Endothelial cell of umbilical vein (primary cell): ENCODE results near the gene PPP5C. TPM values are rescaled to one million over a fixed set of nuclear protein-coding genes. Genes with fewer than 3 reads are reported as not detected.

Source experiments
- BruUV-seq: library from RNA; stranded (reverse); fragments of 400-500 nt; replicated peaks from 2 replicates; lab custom pipeline; 2021; lab: Mats Ljungman, UMichigan
- CTCF ChIA-PET: fragments of 300-600, 350-600 bp; sonication (Branson Sonifier 250); formaldehyde crosslinking; loops from one replicate; lab custom pipeline; 2021; ENCODE audit warnings: antibody characterized with exemption, inconsistent platforms; lab: Charles Lee
- POLR2A ChIA-PET: fragments of 300-600, 350-600 bp; sonication (Branson Sonifier 250); formaldehyde crosslinking; loops from one replicate; lab custom pipeline; 2021; ENCODE audit warnings: antibody characterized with exemption, inconsistent platforms; lab: Charles Lee
- DNase-seq: peaks from one replicate; pipeline ENCODE4 v3.0.0-alpha.2; 2011; ENCODE audit warnings: low read depth, low spot score
- FAIRE-seq: peaks from 2 replicates; lab custom pipeline; 2011; peaks lifted over from hg19 to GRCh38; lab: Jason Lieb, UNC
- H2AFZ ChIP-seq: 2 replicates; pipeline ENCODE4 v1.6.0; 2012; ENCODE audit warnings: low read depth, low read length, control low read depth, inconsistent platforms
- H3K27ac ChIP-seq: 2 replicates; pipeline ENCODE4 v1.5.1; 2011; ENCODE audit warnings: low read depth, mild to moderate bottlenecking, control low read depth, low read length, moderate library complexity; ENCODE audit not compliant: insufficient read depth
- H3K27me3 ChIP-seq, 2 experiments: 2 replicates each; pipeline versions ENCODE4 v1.6.0 to v1.6.1; 2011; ENCODE audit warnings: low read length in 2 of 2, mixed read lengths in 1 of 2; ENCODE audit not compliant: control insufficient read depth in 2 of 2, insufficient read depth in 2 of 2
- H3K36me3 ChIP-seq, 2 experiments: 2 replicates in 1 of 2; 3 replicates in 1 of 2; pipeline ENCODE4 v1.5.1; 2011; ENCODE audit warnings: low read length in 2 of 2, mild to moderate bottlenecking in 1 of 2, moderate library complexity in 1 of 2; ENCODE audit not compliant: control insufficient read depth in 2 of 2, insufficient read depth in 2 of 2; ENCODE audit errors: extremely low read depth in 1 of 2
- H3K4me1 ChIP-seq: 3 replicates; pipeline ENCODE4 v1.5.1; 2011; ENCODE audit warnings: mild to moderate bottlenecking, low read length; ENCODE audit not compliant: control insufficient read depth, insufficient read depth; ENCODE audit errors: extremely low read depth
- H3K4me2 ChIP-seq: 2 replicates; pipeline ENCODE4 v1.6.1; 2011; ENCODE audit warnings: low read length, control low read depth, mixed read lengths; ENCODE audit not compliant: insufficient read depth
- H3K4me3 ChIP-seq, 3 experiments: fragments of 200-600 bp in 1 of 3; sonication (generic), shearing (Covaris generic) in 1 of 3; replicated peaks in 1 of 3; 2 replicates each; pipeline ENCODE4 v1.5.1; 2011 to 2016; ENCODE audit warnings: control low read depth in 3 of 3, low read length in 3 of 3, mild to moderate bottlenecking in 2 of 3, inconsistent platforms in 1 of 3, low read depth in 1 of 3, moderate library complexity in 1 of 3; ENCODE audit not compliant: insufficient read depth in 1 of 3
- H3K79me2 ChIP-seq: 2 replicates; pipeline ENCODE4 v1.6.0; 2012; ENCODE audit warnings: low read length, inconsistent platforms; ENCODE audit not compliant: control insufficient read depth, insufficient read depth
- H3K9ac ChIP-seq: replicated peaks from 2 replicates; pipeline ENCODE3; 2011; ENCODE audit warnings: low read length, control low read depth; ENCODE audit not compliant: insufficient read depth; ENCODE audit errors: extremely low read depth
- H3K9me1 ChIP-seq: replicated peaks from 3 replicates; pipeline ENCODE4 v1.6.0; 2011; ENCODE audit warnings: mild to moderate bottlenecking, low read length; ENCODE audit not compliant: control insufficient read depth, insufficient read depth; ENCODE audit errors: extremely low read depth
- H3K9me3 ChIP-seq: replicated peaks from 2 replicates; pipeline ENCODE4 v1.5.1; 2012; ENCODE audit warnings: low read length, inconsistent platforms; ENCODE audit not compliant: control insufficient read depth, insufficient read depth
- H4K20me1 ChIP-seq: replicated peaks from 2 replicates; pipeline ENCODE3; 2011; ENCODE audit warnings: mild to moderate bottlenecking, low read length; ENCODE audit not compliant: control insufficient read depth, insufficient read depth; ENCODE audit errors: extremely low read depth
- CTCF ChIP-seq, 2 donors: IDR thresholded peaks; 1 replicate in 1 of 2; 2 replicates in 1 of 2; pipeline ENCODE4 v1.5.1; 2011; ENCODE audit warnings: low read length in 2 of 2, mild to moderate bottlenecking in 2 of 2, moderate library complexity in 2 of 2, control low read depth in 1 of 2, inconsistent platforms in 1 of 2, low read depth in 1 of 2; ENCODE audit not compliant: insufficient read depth in 1 of 2; ENCODE audit errors: extremely low read depth in 1 of 2
- EZH2 ChIP-seq: IDR thresholded peaks from 2 replicates; pipeline ENCODE4 v1.6.1; 2012; ENCODE audit warnings: borderline replicate concordance, low read depth, mild to moderate bottlenecking, moderate library complexity, low read length, inconsistent platforms; ENCODE audit not compliant: severe bottlenecking
- FOS ChIP-seq: IDR thresholded peaks from 2 replicates; pipeline ENCODE4 v1.6.1; 2011; ENCODE audit warnings: mild to moderate bottlenecking, low read length, moderate library complexity, borderline replicate concordance; ENCODE audit not compliant: insufficient read depth
- GATA2 ChIP-seq: IDR thresholded peaks from 2 replicates; pipeline ENCODE4 v1.7.0; 2011; ENCODE audit warnings: low read depth, mild to moderate bottlenecking, moderate library complexity, mixed read lengths, low read length; ENCODE audit not compliant: insufficient read length, insufficient read depth
- POLR2A ChIP-seq: IDR thresholded peaks from 2 replicates; pipeline ENCODE4 v1.6.1; 2012; ENCODE audit warnings: low read depth, mild to moderate bottlenecking, control low read depth, low read length
- dilution Hi-C: fragments of 300-500 bp; cut with MboI; formaldehyde crosslinking; loops from one replicate; pipeline ENCODE4 v1.15.0; 2019; ENCODE audit warnings: low sequenced_read_pairs; ENCODE audit not compliant: extremely low pct_ligation_motif_present
- intact Hi-C: fragments of 100-400 bp; cut with micrococcal nuclease; formaldehyde crosslinking; loops from one replicate; pipeline ENCODE4 v1.10.0; 2022
- polyA plus RNA-seq, 4 experiments: library from polyadenylated mRNA; depleted of rRNA in 3 of 4; stranded (reverse) in 3 of 4; unstranded in 1 of 4; fragments of >200 nt; gene quantifications; 2 replicates each; pipeline versions ENCODE4 v1.2.1 to v1.2.3, GENCODE V29; 2011 to 2012; ENCODE audit warnings: missing spikeins in 1 of 4
- total RNA-seq: library from RNA; stranded (reverse); gene quantifications from 2 replicates; pipeline ENCODE4 v1.2.3, GENCODE V29; 2021
- TF ChIP-seq, protein P1 (sequence below): IDR thresholded peaks from 2 replicates; pipeline ENCODE4 v1.6.1; 2011; ENCODE audit not compliant: insufficient read depth, insufficient read length

Gene PPP5C
- total and polyA plus RNA-seq, 2 donors (not counting 3 experiments of a cell fraction or from before 2014, with no cell fraction given): 114 to 172 TPM

DNA sequence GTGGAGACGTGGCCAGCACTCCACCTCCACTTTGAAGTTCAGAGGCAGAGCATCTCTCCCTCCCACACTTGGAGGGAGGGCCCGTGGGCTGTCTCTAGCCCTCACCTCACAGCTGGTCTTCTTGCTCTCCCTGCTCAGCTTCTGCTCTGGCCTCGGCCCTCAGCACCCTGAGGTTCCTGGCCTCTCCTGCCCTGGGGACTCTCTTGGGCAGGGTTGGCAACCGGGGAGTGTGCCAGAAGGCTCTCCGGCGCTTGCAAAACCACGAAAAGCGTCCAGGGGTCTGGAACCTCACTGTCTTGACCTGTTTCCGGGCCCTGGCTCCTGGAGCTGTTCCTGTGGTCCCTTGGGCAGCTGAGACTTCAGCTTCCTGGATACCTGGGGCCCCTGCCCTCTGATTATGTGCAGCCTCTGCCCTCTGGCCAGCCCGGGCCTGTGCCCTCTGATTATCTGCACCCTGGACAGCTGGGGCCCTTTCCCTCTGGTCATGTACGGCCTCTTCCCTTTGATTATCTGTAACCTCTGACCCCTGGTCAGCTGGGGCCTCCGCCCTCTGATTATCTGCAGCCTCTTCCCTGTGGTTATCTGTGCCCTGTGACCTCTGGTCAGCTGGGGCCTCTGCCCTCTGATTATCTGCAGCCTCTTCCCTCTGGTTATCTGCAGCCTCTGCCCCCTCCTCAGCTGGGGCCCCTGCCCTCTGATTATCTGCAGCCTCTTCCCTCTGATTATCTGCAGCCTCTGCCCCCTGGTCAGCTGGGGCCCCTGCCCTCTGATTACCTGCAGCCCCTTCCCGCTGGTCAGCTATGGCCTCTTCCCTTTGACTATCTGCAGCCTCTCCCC lies 64.4 kb downstream of the PPP5C start:
- CTCF ChIA-PET: interaction anchor here (0.6 to 0.9 kb wide), 2 partner anchors 9 to 11 kb away, joined by 3 to 4 read pairs; no protein-coding TSS in a partner anchor
- intact Hi-C loops: no loop called here
- POLR2A ChIA-PET: no interaction called here
- BruUV-seq: no TSS peak
- dilution Hi-C loops: no loop called here
- Histone ChIP-seq H3K4me1 (no peaks in the 10 kb centered on the region), H3K9me3 (no peaks in the 10 kb centered on the region), H3K9ac (no peak overlapping the region), H3K4me3 (no peak overlapping the region), H3K4me2 (no peak overlapping the region), H3K9me1 (no peaks in the 10 kb centered on the region), H3K79me2 (no peaks in the 10 kb centered on the region), H3K27ac (no peak overlapping the region), H3K36me3 (no peaks in the 10 kb centered on the region), H3K27me3 (peaks cover 26 to 46% of the 10 kb centered on the region in 2 experiments), H2AFZ (no peak overlapping the region), H4K20me1 (no peaks in the 10 kb centered on the region)
- DNase-seq (no peak), FAIRE-seq (no peak)
- TF ChIP-seq CTCF (IDR thresholded peaks at IDR 0.05; ENCODE audit: extremely low read depth in 1 of 2, insufficient read depth in 1 of 2, low read depth in 1 of 2, low read length in 2 of 2) (no peak), FOS (no peak), POLR2A (no peak), GATA2 (no peak), EZH2 (no peak)
- TF ChIP-seq, protein P1, sequence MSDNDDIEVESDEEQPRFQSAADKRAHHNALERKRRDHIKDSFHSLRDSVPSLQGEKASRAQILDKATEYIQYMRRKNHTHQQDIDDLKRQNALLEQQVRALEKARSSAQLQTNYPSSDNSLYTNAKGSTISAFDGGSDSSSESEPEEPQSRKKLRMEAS: no peak
